ENCODE measurements around the gene ZNF121.

DNA sequence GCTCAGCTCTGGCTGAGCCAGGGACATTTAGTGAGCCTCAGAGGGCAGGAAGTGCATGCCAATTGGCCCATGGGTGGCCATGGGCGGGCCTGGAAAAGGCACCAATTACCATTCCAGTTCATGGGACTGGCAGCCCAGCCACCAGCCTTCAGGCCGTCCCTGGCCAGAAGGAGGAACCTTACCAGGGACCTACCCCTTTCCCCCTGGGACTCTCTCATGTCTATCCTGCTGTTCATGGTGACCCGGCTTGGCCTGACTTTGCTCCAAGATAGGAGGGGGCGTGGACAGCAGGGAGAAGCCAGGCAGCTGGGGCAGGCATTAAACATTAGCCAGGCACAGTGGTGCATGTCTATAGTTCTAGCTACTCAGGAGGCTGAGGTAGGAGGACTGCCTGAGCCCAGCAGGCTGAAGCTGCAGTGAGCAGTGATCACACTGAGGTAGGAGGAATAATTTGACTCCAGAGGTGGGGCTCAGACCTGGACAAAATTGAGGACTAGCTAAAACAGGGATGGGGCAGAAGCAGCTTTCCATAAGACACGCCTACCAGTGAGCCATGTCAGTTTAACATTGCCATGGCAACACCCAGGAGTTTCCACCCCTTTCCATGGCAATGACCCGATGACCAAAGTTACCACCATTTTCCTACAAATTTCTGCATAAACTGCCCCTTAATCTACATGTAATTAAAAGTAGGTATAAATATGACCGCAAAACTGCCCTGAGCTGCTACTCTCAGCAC, 31.6 kb downstream of the ZNF121 start:
- no peak for TF ChIP-seq ZNF274 (IDR thresholded peaks at IDR 0.05; ENCODE audit: low read depth, low read length)
- no peak for TF ChIP-seq YY1 (IDR thresholded peaks at IDR 0.05; ENCODE audit: insufficient read depth, insufficient read length)
- no peak for TF ChIP-seq SUZ12 (IDR thresholded peaks at IDR 0.05; ENCODE audit: extremely low read depth, insufficient read depth, insufficient read length)

All from NT2/D1 (cell line).